NOMO-1 treated with dmso at 0.1 percent for 144 hours (cell line): ENCODE data around the gene PRKCE.
A peak's percentile ranks its signal among the peaks of the same experiment; 100 is the strongest.
"Not testable (repeated sequence)": the region's sequence is repeated elsewhere in the genome, so short reads cannot be mapped to it uniquely, and the experiment has no call there.

Experiments used
- DNase-seq: peaks from one replicate; lab custom pipeline; 2025; ENCODE audit not compliant: unreplicated experiment; lab: John Stamatoyannopoulos, UW

Gene PRKCE

DNA sequence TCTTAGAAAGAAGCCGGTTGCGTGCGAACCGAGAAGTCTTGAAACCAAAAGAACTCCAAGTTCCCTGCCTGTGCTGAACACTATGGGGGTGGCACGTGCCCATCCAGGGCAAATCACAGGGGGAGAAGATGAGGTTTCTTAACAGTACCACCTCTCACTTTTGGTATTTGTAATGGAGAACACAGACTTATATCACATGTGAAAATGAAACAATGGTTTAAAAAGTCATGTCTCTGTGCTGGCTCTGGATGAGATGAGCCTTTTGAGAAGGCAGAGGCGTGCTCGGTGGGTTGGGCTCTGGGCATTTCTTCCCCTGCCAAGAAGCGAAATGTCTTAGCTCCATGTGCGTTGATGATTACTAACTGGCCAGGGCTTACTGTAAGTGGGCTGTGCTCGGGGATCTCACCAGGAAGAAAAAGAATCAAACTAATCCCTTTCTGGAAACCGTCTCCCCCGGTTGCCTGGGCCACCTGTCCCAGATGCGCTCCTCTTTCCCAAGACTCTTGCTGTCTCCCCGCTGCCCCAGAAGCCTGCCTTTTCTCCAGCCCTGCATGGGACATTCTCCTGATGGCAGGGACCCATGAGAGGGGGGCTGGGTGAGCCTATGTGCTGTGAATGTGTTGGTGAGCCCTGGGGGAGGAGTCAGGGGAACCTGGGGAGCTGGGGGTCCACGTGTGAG lies 252.9 kb downstream of the PRKCE start:
- DNase-seq, result no peak

DNA sequence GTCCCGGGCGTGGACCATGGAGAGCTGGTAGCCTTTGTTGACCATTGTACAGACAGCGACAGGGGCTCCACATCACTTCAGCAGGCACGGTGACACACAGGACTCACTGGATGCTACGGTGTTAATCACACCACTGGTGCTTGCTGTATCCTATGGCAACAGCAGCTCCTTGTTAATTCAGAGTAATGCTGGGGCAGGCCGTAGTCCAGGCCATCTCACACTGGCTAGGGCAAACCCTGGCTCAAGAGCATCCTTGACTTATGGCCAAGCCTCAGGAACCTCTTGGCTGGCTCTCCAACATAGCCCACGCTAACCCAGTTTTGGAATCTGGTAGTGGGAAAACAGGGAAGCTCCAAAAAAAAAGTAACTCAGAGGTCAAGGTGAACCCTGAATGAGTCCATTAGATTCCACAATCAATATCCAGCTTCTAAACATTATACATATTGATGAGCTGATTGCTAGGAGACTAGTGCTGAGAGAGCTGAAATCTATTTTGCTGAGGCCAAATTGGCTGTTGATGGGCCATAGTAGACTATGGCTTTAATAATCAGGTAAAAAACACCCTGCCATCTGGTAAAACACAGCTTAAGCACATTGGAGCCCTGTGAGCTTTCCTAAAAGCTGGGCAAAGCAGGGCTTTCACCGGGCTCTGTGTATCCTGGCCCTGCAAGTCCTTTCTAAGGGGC lies 253.6 kb downstream of the PRKCE start:
- no peak for DNase-seq

- DNase-seq, result no peak
Measured at GRCh38 chr2:45905632-45905958, 254.1 kb downstream of the PRKCE start.

- DNase-seq, result no peak
Measured at GRCh38 chr2:45907592-45907991, 256.1 kb downstream of the PRKCE start.

GRCh38 chr2:45908316-45909170 lies 257.1 kb downstream of the PRKCE start:
- no peak for DNase-seq

DNA sequence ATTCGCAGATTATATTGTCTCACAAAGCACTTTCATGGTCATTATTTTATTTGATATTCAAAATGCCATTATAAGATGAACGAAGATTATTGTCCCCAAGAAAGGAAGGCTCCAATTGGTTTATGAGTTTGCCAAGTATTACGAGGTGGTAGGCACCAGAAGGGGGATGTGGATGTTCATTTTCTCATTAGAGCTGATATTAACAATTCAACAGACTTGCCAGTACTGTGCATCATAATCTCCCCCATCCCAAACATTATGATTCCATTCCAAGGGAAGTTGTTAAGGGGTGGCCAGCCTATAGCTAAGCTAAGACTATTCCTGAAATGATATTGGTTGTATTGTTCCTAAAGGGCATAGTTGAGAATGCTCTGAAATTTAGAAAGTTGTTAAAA lies 257.7 kb downstream of the PRKCE start:
- DNase-seq, result no peak

DNA sequence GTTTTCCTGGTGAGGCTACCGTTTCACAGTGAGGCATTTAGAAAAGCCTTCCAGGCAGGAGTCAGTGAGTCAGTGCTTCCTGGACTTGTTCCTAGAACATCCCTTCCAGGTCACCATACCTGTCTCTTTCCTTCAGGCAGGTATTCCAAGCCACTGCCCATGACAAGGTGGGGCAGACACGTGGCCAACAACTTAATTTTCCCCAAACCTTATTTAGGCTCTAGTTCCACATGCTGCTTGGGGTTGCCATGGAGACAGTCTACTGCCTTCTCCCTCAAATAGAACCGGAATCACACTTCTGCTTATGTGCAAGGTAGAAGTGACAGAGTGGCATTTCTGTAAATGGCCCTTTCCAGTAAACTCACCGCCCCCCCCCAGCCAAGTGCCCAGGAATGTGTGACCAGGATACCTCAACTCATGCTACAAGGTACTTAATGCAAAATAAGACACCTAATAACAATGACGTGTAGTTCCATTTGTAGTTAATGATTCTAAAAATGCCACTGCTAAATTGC lies 258.3 kb downstream of the PRKCE start:
- DNase-seq, result peak; percentile 51

GRCh38 chr2:45910473-45911060 lies 259.1 kb downstream of the PRKCE start:
- DNase-seq, result no peak

GRCh38 chr2:45911538-45911937 lies 260.1 kb downstream of the PRKCE start:
- no peak for DNase-seq

DNA sequence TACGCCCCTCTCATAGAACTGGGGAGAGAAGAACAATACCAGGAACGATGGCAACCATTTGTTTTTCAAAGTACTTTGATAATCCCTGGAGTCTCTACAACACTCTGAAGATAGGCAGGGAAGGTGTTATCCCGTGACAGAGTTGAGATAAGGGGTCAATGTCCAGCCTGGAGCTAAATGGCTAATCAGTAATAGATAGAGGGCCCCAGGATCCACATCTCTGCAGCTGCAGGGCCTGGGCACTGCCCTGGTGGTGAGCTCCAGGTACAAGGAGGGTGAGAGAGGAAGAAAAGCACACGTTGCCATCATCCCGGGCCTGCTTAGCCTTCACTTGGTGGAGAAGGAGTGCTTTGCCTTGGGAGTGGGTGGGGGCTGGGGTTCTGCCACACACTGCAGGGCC lies 260.6 kb downstream of the PRKCE start:
- no peak for DNase-seq

DNA sequence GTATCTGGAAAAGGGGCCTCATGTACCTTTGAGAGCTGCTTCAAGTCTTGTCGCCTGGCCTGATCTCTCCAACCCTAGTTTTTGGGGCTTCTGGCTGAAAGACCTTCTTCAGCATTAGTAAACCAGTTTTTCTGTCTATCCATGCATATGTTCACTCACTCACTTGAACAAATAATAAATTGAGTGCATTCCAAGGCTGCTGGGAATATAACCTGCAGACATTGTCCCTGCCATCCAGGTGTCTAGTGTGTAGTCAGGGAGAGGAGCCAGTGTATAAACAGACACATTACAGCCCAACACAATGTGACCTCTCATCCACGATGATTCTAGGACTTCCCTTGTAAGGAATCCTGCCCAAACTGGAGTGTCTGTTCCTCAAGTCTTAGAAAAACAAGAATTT lies 262.1 kb downstream of the PRKCE start:
- no peak for DNase-seq

DNA sequence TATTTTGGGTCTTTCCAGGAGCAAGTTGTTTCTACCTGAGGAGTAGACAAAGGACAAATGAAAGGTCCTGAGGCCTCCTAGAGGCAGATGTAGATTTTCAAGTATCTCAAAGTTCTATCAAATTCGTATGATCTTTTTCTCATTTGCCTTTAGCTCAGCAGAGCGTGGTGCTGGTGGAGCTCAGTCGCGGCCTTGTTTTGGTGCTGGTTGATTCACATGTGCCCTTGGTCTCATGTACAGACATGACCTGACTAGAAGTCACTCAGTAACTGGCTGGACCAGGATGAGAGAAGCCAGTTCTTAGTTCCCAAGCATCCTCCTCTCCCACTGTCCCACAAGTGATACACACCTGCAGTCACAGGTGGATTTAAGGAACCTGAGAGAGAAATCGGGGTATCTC lies 264.0 kb downstream of the PRKCE start:
- DNase-seq, result no peak

GRCh38 chr2:45917561-45918176 lies 266.2 kb downstream of the PRKCE start:
- not testable (repeated sequence) for DNase-seq

GRCh38 chr2:45918463-45919159 lies 267.1 kb downstream of the PRKCE start:
- DNase-seq, result no peak

DNA sequence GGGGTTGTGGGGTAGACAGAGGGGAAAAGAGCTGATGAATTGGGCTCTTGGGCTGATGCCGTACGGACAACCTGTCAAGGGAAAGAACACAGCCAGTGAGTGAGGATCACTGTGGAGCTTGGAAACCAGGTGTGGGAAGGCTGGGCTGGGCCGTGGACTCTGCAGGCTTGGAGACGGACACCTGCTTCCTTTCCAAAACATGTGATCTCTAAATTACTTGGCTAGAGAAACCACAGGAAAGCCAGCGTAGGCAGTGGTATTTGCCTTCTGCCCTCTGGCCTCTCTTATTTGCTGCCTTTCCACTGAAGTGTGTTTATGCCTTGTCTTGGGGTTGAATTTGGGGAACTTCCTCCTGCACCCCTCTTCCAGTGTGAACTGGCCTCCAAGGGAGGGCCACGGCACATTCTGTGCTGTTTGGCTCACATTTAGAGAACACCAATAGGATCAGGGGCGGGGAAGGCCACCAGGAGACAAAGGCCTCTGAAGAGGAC lies 267.7 kb downstream of the PRKCE start:
- DNase-seq, result no peak

GRCh38 chr2:45919711-45920111 lies 268.2 kb downstream of the PRKCE start:
- no peak for DNase-seq

GRCh38 chr2:45921921-45922320 lies 270.4 kb downstream of the PRKCE start:
- no peak for DNase-seq

GRCh38 chr2:45922577-45922988 lies 271.1 kb downstream of the PRKCE start:
- no peak for DNase-seq

DNA sequence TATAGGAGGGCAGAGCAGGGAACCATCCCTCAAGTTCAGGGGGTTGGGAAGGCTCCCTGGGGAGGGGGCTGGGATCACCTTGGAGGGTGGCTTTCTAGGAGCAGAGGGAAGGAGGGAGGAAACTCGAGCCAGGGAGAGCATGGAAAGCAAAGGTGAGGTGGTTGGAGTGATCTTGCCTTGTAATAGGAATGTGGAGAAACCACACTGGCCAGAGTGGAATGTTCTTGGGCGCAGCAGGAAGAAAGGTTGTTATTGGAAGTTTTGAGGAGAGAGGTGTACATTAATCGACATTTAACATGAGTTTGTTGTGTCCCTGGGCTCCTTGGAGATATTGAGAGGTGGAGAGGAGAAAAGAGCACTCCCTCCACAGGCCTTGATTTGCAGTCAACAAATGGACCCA lies 272.2 kb downstream of the PRKCE start:
- no peak for DNase-seq

DNA sequence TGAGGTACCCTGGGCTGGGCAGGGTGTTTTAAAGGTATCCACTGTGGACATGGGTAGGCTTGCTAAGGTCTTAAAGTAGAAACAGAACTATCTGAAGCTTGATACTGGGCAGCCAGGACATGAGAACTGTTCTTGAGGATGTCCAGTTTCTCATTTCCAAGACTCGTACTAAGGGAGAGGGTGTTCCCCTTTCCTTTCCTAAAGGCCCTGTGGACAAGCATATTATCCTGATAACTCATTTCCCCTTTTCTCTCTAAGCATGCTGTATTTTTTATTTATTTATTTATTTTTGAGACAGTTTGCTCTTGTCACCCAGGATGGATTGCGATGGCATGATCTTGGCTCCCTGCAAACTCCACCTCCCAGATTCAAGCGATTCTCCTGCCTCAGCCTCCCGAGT lies 273.6 kb downstream of the PRKCE start:
- no peak for DNase-seq
